ENCODE data around the gene WBP2.
"Not testable (repeated sequence)": the region's sequence is repeated elsewhere in the genome, so short reads cannot be mapped to it uniquely, and the experiment has no call there.

The WBP2 gene

GRCh38 chr17:75818326-75818885 lies 36.7 kb downstream of the WBP2 start:
- in situ Hi-C loops (cut with MboI; ENCODE audit: low sequenced_read_pairs) = no loop called here

- in situ Hi-C loops (cut with MboI; ENCODE audit: low sequenced_read_pairs) = no loop called here
Observed at GRCh38 chr17:75817571-75817970, 37.6 kb downstream of the WBP2 start.

- in situ Hi-C loops (cut with MboI; ENCODE audit: low sequenced_read_pairs) = no loop called here
Observed at GRCh38 chr17:75816693-75817092, 38.4 kb downstream of the WBP2 start.

DNA sequence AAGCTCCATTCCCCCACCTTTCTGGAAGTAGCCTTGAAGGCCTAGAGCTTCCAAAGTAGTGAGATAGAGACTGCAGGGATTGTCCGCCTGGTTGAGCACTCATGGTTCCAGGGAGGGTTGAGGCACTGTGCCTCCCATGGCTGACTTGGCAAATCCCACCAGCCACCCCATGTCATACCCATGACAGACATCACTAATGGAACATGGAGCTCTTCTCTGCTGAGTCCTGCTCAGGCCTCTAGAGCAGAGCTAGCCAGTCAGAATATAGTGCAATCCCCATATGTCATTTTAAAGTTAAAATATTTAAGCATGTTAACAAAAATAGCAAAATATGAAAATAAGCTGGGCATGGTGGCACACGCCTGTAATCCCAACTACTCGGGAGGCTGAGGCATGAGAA lies 39.7 kb downstream of the WBP2 start:
- in situ Hi-C loops (cut with MboI; ENCODE audit: low sequenced_read_pairs) = no loop called here

DNA sequence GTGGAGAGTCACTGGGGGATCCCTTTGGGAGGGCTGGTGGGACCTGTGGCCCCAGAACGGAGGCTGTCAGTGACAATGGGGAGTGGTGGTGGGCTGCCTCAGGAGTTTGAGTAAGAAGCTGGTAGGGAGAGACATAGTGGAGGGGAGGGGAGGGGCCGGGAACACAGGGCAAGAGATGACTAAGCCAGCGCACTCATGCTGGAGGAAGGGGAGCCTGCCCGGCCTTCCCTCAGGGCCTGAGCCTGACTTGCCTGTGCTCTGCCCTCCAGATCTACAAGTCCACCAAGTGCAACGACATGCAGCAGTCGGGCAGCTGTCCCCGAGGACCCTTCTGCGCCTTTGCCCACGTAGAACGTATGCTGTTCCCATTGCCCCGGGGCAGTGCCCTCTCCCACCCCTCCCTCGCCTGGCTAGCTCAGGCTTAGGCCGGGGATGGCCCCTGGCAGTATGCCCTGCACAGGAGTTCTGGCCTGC lies 40.2 kb downstream of the WBP2 start:
- in situ Hi-C loops (cut with MboI; ENCODE audit: low sequenced_read_pairs) = no loop called here

DNA sequence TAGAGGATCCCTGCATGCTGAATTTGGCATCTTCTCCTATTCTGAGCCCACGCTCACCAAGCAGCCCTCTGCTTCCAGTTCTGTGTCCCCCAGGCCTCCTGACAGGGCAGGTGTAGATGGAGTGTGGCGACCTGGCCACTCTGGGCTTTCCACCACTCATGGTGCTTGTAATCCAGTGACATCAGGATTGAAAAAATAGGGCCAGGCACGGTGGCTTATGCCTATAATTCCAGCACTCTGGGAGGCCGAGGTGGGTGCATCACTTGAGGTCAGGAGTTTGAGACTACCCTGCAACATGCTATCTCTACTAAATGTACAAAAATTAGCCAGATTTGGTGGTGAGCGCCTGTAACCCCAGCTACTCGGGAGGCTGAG lies 41.1 kb downstream of the WBP2 start:
- in situ Hi-C loops (cut with MboI; ENCODE audit: low sequenced_read_pairs) = no loop called here

- in situ Hi-C loops (cut with MboI; ENCODE audit: low sequenced_read_pairs) = no loop called here
Observed at GRCh38 chr17:75813081-75814020, 41.8 kb downstream of the WBP2 start.

DNA sequence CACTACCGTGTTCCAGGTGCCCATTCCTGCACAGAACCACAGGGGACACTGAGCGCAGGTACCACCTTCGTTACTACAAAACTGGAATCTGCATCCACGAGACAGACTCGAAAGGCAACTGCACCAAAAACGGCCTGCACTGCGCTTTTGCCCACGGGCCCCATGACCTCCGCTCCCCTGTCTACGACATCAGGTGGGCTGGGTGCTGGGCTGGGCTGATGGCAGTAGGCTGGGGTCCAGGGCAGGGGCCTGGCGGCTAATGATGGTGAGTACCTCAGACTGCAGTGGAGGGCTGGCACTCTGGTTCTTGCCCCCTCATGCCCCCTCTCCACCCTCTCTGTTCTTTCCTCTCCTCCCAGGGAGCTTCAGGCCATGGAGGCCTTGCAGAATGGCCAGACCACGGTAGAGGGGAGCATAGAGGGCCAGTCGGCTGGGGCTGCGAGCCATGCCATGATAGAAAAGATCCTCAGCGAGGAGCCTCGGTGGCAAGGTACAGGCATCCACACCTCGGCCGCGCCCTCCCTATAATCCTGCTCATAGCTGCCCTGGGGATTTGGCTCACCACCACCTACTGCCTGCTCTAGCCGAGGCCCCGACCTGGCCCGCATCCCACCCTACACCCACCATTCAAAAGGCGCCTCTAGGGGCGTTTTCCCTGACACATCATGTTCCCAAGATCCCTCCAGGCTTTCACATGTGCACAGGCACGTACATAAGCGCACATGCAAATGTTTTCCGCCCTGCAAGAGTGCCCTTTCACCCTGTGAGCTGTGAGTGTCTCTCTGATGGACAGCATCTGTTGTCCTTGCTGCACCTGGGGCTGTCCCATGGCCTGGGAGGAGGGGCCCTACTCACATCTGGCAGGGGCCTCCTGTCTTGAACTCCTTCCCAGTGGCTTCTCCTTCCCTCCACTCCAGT lies 42.8 kb downstream of the WBP2 start:
- in situ Hi-C loops (cut with MboI; ENCODE audit: low sequenced_read_pairs) = no loop called here

- in situ Hi-C loops (cut with MboI; ENCODE audit: low sequenced_read_pairs) = no loop called here
Observed at GRCh38 chr17:75811174-75811573, 44.0 kb downstream of the WBP2 start.

DNA sequence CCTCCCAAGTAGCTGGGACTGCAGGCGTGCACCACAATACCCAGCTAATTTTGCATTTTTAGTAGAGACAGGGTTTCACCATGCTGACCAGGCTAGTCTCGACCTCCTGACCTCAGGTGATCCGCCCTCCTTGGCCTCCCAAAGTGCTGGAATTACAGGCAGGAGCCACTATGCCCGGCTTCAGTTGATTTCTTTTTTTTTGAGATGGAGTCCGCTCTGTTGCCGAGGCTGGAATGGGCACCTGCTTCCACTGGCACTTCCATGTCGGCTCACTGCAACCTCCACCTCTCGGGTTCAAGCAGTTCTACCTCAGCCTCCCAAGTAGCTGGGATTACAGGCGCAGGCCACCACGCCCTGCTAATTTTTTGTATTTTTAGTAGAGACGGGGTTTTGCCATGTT lies 44.4 kb downstream of the WBP2 start:
- in situ Hi-C loops (cut with MboI; ENCODE audit: low sequenced_read_pairs) = not testable (repeated sequence)

DNA sequence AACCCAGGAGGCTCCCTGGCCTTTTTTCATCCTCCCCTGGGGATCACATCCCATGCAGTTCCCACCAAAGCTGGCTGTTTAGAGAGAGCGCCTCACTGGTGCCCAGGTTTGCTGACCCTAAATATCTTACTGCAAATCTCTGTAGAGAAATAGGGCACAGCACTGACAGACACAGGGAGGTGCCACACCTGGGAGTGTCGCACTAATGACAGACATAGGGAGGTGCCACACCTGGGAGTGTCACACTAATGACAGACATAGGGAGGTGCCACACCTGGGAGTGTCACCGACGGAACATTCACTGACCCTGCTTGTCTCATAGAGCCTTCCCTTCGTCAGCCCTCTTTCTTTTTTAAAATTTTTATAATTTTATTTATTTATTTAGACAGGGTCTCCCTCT lies 44.9 kb downstream of the WBP2 start:
- in situ Hi-C loops (cut with MboI; ENCODE audit: low sequenced_read_pairs) = no loop called here

DNA sequence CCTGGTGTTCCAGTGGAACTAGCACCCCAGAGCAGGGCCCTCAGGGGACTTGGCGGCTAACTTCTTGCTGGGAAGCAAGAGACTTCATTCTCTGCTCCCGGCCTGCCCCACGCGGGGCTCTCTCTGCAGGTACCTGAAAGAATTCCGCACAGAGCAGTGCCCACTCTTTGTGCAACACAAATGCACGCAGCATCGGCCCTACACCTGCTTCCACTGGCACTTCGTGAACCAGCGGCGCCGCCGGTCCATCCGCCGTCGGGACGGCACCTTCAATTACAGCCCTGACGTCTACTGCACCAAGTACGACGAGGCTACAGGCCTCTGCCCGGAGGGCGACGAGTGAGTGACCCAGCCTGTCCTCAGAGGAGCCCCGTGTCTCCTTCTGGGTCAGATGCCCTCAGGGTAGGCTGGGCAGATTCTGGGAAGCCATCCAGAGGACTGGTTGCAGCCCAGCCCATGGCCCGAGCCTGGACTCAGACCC lies 45.5 kb downstream of the WBP2 start:
- in situ Hi-C loops (cut with MboI; ENCODE audit: low sequenced_read_pairs) = no loop called here

DNA sequence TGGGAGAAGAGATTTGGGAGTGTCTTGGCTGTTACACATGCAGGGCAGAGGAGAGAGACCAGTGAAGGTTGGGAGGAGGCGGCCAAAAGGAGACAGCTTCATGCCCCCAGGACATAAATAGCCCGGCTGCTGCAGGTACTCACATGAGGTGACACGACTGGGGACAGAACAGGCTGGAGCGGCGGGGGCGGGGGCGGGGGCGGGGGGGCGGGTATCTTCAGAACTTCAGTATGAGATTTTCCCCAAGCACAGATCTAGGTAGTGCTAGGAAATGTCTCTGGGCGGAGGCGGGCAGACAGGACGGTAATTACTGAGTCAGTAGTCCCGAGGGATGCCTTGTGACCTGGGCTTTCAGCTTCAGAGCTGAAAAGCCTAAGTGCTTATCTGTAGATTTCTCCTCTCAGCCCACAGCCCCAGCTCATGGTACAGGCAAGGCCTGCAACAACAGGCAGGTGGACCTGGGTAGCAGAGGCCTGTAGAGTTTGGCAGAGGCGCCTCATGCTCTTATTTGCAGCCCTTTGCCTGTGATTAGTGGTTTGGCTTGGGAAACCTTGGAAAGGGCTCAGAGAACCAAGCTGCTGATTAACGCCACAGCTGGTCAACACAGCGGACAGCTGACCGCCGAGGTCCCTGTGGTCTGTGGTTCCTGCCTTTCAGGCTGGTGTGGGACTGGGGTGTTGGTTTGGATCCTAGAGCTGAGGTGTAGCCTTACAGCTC lies 46.1 kb downstream of the WBP2 start:
- in situ Hi-C loops (cut with MboI; ENCODE audit: low sequenced_read_pairs) = no loop called here

DNA sequence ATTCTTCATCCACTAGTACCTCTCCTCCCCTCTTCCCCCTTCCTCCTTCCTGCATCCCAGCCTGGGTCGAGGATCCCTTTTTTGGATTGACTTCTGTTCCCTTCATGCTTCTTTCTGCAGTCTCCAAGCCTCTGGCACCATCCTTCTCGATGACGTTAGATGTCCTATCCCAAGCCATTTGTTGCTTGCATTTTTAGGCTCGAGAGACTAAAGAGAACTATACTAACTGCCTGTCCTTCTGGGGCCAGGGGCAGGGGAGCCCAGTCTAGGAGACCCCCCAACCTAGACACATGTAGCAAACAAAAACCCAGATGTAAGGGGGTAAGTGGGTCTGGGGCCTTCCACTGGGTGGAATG lies 46.6 kb downstream of the WBP2 start:
- in situ Hi-C loops (cut with MboI; ENCODE audit: low sequenced_read_pairs) = no loop called here

DNA sequence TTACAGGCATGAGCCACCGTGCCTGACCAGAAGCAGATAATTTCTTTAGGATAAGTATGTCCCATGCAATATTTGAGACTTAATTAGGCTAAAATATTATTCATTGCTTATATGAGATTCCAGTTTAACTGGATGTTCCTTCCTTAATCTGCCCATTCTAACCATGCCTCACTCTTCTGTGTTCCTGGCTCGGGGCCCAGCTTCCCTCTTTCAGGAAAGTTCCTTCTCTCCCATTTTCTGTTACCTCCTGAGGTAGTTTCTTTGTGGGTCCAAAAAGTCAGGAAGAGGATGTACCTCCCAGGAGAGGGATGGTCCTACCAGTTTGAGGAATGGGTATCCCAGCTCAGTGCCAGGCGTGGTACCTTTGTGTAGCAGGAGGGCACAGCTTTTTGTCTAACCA lies 47.3 kb downstream of the WBP2 start:
- in situ Hi-C loops (cut with MboI; ENCODE audit: low sequenced_read_pairs) = no loop called here

GRCh38 chr17:75806822-75807500 lies 48.2 kb downstream of the WBP2 start:
- in situ Hi-C loops (cut with MboI; ENCODE audit: low sequenced_read_pairs) = no loop called here

DNA sequence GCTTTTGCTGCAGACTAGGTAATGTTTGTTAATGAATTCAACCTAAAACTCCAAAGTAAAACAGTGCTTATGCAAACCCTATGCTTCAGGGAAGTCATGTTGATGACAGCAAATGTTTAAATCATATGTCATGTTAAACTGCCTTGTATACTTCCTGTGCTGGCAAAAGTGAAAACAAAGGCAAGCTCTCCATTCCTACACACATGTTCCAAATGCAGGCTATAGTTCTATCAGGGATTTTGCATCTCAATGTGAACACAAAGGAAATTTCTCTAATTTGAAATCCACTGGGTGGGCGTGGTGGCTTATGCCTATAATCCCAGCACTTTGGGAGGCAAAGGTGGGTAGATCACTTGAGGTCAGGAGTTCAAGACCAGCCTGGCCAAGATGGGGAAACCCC lies 51.3 kb downstream of the WBP2 start:
- in situ Hi-C loops (cut with MboI; ENCODE audit: low sequenced_read_pairs) = no loop called here

- in situ Hi-C loops (cut with MboI; ENCODE audit: low sequenced_read_pairs) = no loop called here
Observed at GRCh38 chr17:75799402-75799801, 55.7 kb downstream of the WBP2 start.

- in situ Hi-C loops (cut with MboI; ENCODE audit: low sequenced_read_pairs) = no loop called here
Observed at GRCh38 chr17:75795820-75796607, 59.1 kb downstream of the WBP2 start.
